OCI-LY7 (cell line): ENCODE results near the gene CSNK1A1L. TPM values are rescaled to one million over a fixed set of nuclear protein-coding genes. Genes with fewer than 3 reads are reported as not detected.

Experiments
- BruUV-seq: library from RNA; stranded (reverse); fragments of 400-500 nt; replicated peaks from 2 replicates; lab custom pipeline; 2021; lab: Mats Ljungman, UMichigan
- CTCF ChIA-PET: fragments of 300-600 bp; sonication (Branson Sonifier 250); formaldehyde crosslinking; loops from one replicate; lab custom pipeline; 2022; ENCODE audit warnings: antibody characterized with exemption; ENCODE audit not compliant: unreplicated experiment; lab: Charles Lee
- POLR2A ChIA-PET: fragments of 300-600 bp; sonication (Branson Sonifier 250); formaldehyde crosslinking; loops from one replicate; lab custom pipeline; 2022; ENCODE audit warnings: antibody characterized with exemption; lab: Charles Lee
- DNase-seq: peaks from one replicate; pipeline ENCODE4 v3.0.0-alpha.2; 2015; ENCODE audit warnings: low spot score
- H2AFZ ChIP-seq: fragments of 200-600 bp; sonication (generic), shearing (Covaris generic); 2 replicates; pipeline ENCODE4 v1.6.1; 2014; ENCODE audit warnings: mild to moderate bottlenecking, antibody characterized with exemption, low read length, moderate library complexity
- H3K27ac ChIP-seq: fragments of 200-600 bp; sonication (generic); 2 replicates; pipeline ENCODE4 v1.5.1; 2014; ENCODE audit warnings: mixed run types, low read depth, mild to moderate bottlenecking, moderate library complexity, low read length, inconsistent platforms; ENCODE audit not compliant: poor library complexity, severe bottlenecking
- H3K36me3 ChIP-seq: fragments of 200-600 bp; sonication (generic); 2 replicates; pipeline ENCODE4 v1.6.1; 2014; ENCODE audit warnings: mild to moderate bottlenecking, antibody characterized with exemption, low read length, moderate library complexity, mixed read lengths; ENCODE audit not compliant: insufficient read depth
- H3K4me1 ChIP-seq: fragments of 200-600 bp; sonication (generic); 2 replicates; pipeline ENCODE4 v1.5.1; 2014; ENCODE audit warnings: mild to moderate bottlenecking, low read length; ENCODE audit not compliant: insufficient read depth, poor library complexity, severe bottlenecking
- H3K4me2 ChIP-seq: fragments of 200-600 bp; sonication (generic); 2 replicates; pipeline ENCODE4 v1.6.1; 2014; ENCODE audit warnings: mild to moderate bottlenecking, low read length
- H3K4me3 ChIP-seq: fragments of 200-600 bp; sonication (generic); 2 replicates; pipeline ENCODE4 v1.5.1; 2014; ENCODE audit warnings: mild to moderate bottlenecking, low read depth, low read length; ENCODE audit not compliant: poor library complexity, severe bottlenecking
- H3K79me2 ChIP-seq: fragments of 200-600 bp; sonication (generic); 2 replicates; pipeline ENCODE4 v1.6.1; 2016; ENCODE audit warnings: low read depth, mild to moderate bottlenecking, low read length, moderate library complexity, mixed read lengths; ENCODE audit not compliant: insufficient read depth
- H3K9me2 ChIP-seq: fragments of 200-600 bp; sonication (generic); 2 replicates; pipeline ENCODE4 v1.6.1; 2016; ENCODE audit warnings: mild to moderate bottlenecking, low read length, mixed read lengths; ENCODE audit not compliant: insufficient read depth
- H3K9me3 ChIP-seq: fragments of 200-600 bp; sonication (generic); 2 replicates; pipeline ENCODE4 v1.6.1; 2014; ENCODE audit warnings: mild to moderate bottlenecking, mixed run types, low read length, mixed read lengths
- H4K20me1 ChIP-seq: fragments of 200-600 bp; sonication (generic); 2 replicates; pipeline ENCODE4 v1.6.1; 2014; ENCODE audit warnings: mild to moderate bottlenecking, antibody characterized with exemption, low read length, moderate library complexity, mixed read lengths; ENCODE audit not compliant: insufficient read depth
- CTCF ChIP-seq: fragments of 200-600 bp; sonication (generic); conservative IDR thresholded peaks from 2 replicates; pipeline ENCODE4 v1.5.1; 2014; ENCODE audit warnings: mild to moderate bottlenecking, antibody characterized with exemption, low read length, moderate library complexity, mixed read lengths
- EZH2phosphoT487 ChIP-seq: fragments of 200-600 bp; sonication (generic); IDR thresholded peaks from 2 replicates; pipeline ENCODE4 v1.6.1; 2018; ENCODE audit warnings: low read depth, borderline replicate concordance, mild to moderate bottlenecking, mixed run types, antibody characterized with exemption, low read length, moderate library complexity, mixed read lengths
- intact Hi-C: fragments of 100-400 bp; cut with micrococcal nuclease; formaldehyde crosslinking; loops from one replicate; pipeline ENCODE4 v1.10.0; 2022; ENCODE audit not compliant: unreplicated experiment
- total RNA-seq, 2 experiments: library from RNA; depleted of rRNA in 1 of 2; stranded (reverse); fragments of >200 nt in 1 of 2; shearing (Covaris generic) in 1 of 2; gene quantifications; 2 replicates each; pipeline ENCODE4 v1.2.3, GENCODE V29; 2014 to 2022

Gene CSNK1A1L
- total RNA-seq, 2 experiments from 2014 or later = not detected

DNA sequence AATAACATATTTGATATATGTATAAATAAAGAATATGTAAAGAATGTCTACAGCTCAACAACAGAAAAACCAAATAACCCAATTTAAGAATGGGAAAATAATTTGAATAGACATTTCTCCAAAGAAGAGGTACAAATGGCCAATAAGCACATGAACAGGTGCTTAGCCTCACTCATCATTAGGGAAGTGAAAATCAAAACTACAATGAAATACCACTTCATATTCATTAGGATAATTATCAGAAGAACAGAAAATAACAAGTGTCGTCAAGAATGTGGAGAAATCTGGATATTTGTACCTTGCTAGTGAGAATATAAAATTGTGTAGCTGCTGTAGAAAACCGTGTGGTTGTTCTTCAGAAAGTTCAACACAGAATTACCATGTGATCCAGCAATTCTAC, 37.6 kb downstream of the CSNK1A1L start:
- CTCF ChIA-PET = no interaction called here
- peak overlapping the region; percentile 15 for H3K4me3 ChIP-seq
- POLR2A ChIA-PET = interaction anchor here (0.6 to 1.7 kb wide), 7 partner anchors 16 to 1291 kb away, joined by 3 to 9 read pairs (median 4); partner anchors contain the start of gene EXOSC8
- H3K9me3 ChIP-seq = no peaks in the 10 kb centered on the region
- no peaks in the 10 kb centered on the region for H3K9me2 ChIP-seq
- peaks cover 35% of the 10 kb centered on the region for H3K4me1 ChIP-seq
- TF ChIP-seq CTCF (no peak), EZH2phosphoT487 (no peak)
- DNase-seq = peak; percentile 40
- no peaks in the 10 kb centered on the region for H3K79me2 ChIP-seq
- peak overlapping the region; percentile 49 for H3K4me2 ChIP-seq
- peak overlapping the region; percentile 45; the same call in 1 of the 2 replicates for H2AFZ ChIP-seq
- no peaks in the 10 kb centered on the region for H3K36me3 ChIP-seq
- BruUV-seq = no TSS peak
- peak overlapping the region; percentile 58 for H3K27ac ChIP-seq
- intact Hi-C loops = loop anchor here (1.0 to 5.0 kb wide), 2 partner anchors 69 to 721 kb away; partner anchors contain the start of genes ALG5 and SPART
- no peaks in the 10 kb centered on the region for H4K20me1 ChIP-seq

DNA sequence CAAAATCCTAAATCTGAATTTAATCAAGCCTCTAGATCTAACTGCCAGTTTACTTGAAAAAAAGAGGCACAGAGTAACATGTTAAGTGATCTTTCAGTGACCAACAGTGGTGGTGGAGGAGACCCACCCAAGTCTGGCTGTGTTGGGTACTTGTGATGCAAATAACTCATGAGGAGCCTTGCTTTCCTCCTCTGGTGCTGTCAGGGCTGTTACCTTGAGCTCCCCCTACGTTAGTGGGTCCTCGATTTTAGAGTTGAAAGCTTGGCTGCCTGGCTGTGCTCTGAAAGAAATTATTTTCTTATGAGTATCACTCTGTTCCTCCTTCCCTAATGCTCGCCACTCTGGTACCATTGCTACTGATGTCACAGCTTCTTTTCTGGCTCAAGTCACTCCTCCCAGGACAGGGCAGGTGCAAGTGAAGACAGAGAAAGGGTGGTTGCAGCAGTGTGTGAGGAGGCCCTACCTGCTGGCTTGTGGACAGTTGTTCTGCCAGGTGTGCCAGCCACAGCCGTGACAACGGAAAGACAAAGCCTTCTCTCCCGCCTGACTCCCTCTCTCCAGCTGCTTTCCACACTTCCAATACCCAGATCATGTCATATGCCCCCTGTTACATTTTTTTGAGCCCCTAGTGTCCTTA, 39.5 kb downstream of the CSNK1A1L start:
- no peaks in the 10 kb centered on the region for H3K9me3 ChIP-seq
- no TSS peak for BruUV-seq
- intact Hi-C loops = loop anchor here (5.0 kb wide), 1 partner anchor 719 kb away; the partner anchor contains the start of gene SPART
- no peaks in the 10 kb centered on the region for H4K20me1 ChIP-seq
- CTCF ChIA-PET = no interaction called here
- peak overlapping the region; percentile 25 for H2AFZ ChIP-seq
- peak; percentile 30 for DNase-seq
- peak overlapping the region; percentile 2; the same call in 1 of the 2 replicates for H3K4me2 ChIP-seq
- H3K4me1 ChIP-seq = peaks cover 35% of the 10 kb centered on the region
- TF ChIP-seq EZH2phosphoT487 (no peak), CTCF (no peak)
- no peaks in the 10 kb centered on the region for H3K9me2 ChIP-seq
- no peak overlapping the region for H3K27ac ChIP-seq
- no peaks in the 10 kb centered on the region for H3K79me2 ChIP-seq
- H3K36me3 ChIP-seq = no peaks in the 10 kb centered on the region
- H3K4me3 ChIP-seq = no peak overlapping the region
- POLR2A ChIA-PET = no interaction called here

DNA sequence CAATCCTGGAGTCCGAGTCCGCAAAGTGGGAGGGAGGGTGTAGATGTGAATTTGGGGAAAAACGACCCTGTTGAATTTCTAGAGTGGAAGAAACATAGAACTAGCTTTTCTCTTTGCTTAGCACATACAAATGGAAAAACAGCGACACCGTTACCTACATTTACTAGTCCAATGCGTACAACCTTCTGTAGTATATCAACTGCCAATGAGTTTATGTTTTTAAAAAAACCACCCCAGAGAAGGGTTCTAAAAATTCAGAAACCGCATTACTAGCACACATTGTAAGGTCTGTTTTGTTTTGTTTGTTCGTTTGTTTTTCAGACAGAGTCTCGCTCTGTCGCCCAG, 45.6 kb downstream of the CSNK1A1L start:
- DNase-seq = no peak
- TF ChIP-seq CTCF (no peak), EZH2phosphoT487 (no peak)
- POLR2A ChIA-PET = interaction anchor here (0.7 kb wide), 1 partner anchor 35 kb away, joined by 4 read pairs; no protein-coding TSS in a partner anchor
- H3K4me1 ChIP-seq = peaks cover 12% of the 10 kb centered on the region
- peaks cover 29% of the 10 kb centered on the region for H3K79me2 ChIP-seq
- H2AFZ ChIP-seq = peak overlapping the region; percentile 97
- no peaks in the 10 kb centered on the region for H3K9me2 ChIP-seq
- intact Hi-C loops = loop anchor here (1.0 to 5.0 kb wide), 4 partner anchors 59 to 1977 kb away; partner anchors contain the start of genes NHLRC3, PROSER1, RFXAP and SMAD9
- no TSS peak for BruUV-seq
- CTCF ChIA-PET = no interaction called here
- H3K36me3 ChIP-seq = peaks cover 12% of the 10 kb centered on the region
- no peaks in the 10 kb centered on the region for H3K9me3 ChIP-seq
- no peak overlapping the region for H3K27ac ChIP-seq
- peak overlapping the region; percentile 71 for H3K4me3 ChIP-seq
- no peaks in the 10 kb centered on the region for H4K20me1 ChIP-seq
- H3K4me2 ChIP-seq = peak overlapping the region; percentile 72
